Stimulated activated CD4-positive, alpha-beta T cell treated with anti-CD3 and anti-CD28 coated beads, Interleukin-12 subunit alpha, Interleukin-12 subunit beta, amount 100 ng/mL, for 48 hours (primary cell): ENCODE measurements around the gene RBM39.
"Not testable (repeated sequence)": the region's sequence is repeated elsewhere in the genome, so short reads cannot be mapped to it uniquely, and the experiment has no call there.

Experiments
- DNase-seq, 3 donors: peaks; one replicate each; pipeline ENCODE4 v3.0.0-alpha.2; 2020; ENCODE audit warnings: low read depth in 2 of 3, low spot score in 1 of 3

RBM39 gene

GRCh38 chr20:35757098-35757705 lies 15.1 kb upstream of the RBM39 start:
- DNase-seq = no peak

GRCh38 chr20:35756404-35756803 lies 14.3 kb upstream of the RBM39 start:
- no peak for DNase-seq

- DNase-seq = no peak
Observed at GRCh38 chr20:35750611-35751010, 8.6 kb upstream of the RBM39 start.

GRCh38 chr20:35744492-35744841 lies 2.4 kb upstream of the RBM39 start:
- not testable (repeated sequence) for DNase-seq

- no peak for DNase-seq
Observed at GRCh38 chr20:35743693-35744491, 1.8 kb upstream of the RBM39 start.

- DNase-seq = no peak
Observed at GRCh38 chr20:35742741-35743523, 872 bp upstream of the RBM39 start.

- DNase-seq = no peak
Observed at GRCh38 chr20:35739294-35740163, 2.5 kb downstream of the RBM39 start.

- no peak for DNase-seq
Observed at GRCh38 chr20:35738410-35739179, 3.5 kb downstream of the RBM39 start.

- DNase-seq = no peak
Observed at GRCh38 chr20:35737865-35738333, 4.2 kb downstream of the RBM39 start.

- no peak for DNase-seq
Observed at GRCh38 chr20:35735826-35736470, 6.1 kb downstream of the RBM39 start.

GRCh38 chr20:35734777-35735649 lies 7.0 kb downstream of the RBM39 start:
- no peak for DNase-seq

GRCh38 chr20:35734374-35734773 lies 7.7 kb downstream of the RBM39 start:
- no peak for DNase-seq

- no peak for DNase-seq
Observed at GRCh38 chr20:35732644-35732982, 9.4 kb downstream of the RBM39 start.

- no peak for DNase-seq
Observed at GRCh38 chr20:35731862-35732643, 10.0 kb downstream of the RBM39 start.

- DNase-seq = no peak
Observed at GRCh38 chr20:35731469-35731788, 10.6 kb downstream of the RBM39 start.

- no peak for DNase-seq
Observed at GRCh38 chr20:35730583-35731468, 11.2 kb downstream of the RBM39 start.

GRCh38 chr20:35729836-35730582 lies 12.1 kb downstream of the RBM39 start:
- no peak for DNase-seq
